HepG2 (cell line): ENCODE measurements around the gene PTGR2. TPM values are rescaled to one million over a fixed set of nuclear protein-coding genes. Genes with fewer than 3 reads are reported as not detected.

Experiments used
- ATAC-seq: fragments of 200-7000 bp; cut with Tn5 transposase; 3 replicates; pipeline ENCODE4 v1.9.1; 2020; ENCODE audit warnings: mild to moderate bottlenecking, moderate library complexity
- BruUV-seq: library from RNA; stranded (reverse); fragments of 400-500 nt; replicated peaks from 2 replicates; lab custom pipeline; 2021; lab: Mats Ljungman, UMichigan
- CTCF ChIA-PET: fragments of 300-600 bp; formaldehyde crosslinking; extraction: SDS; loops from one replicate; lab custom pipeline; 2021; ENCODE audit warnings: low total read pairs, inconsistent platforms, low intra/inter-chr PET ratio; lab: Yijun Ruan, JAX
- POLR2A ChIA-PET: fragments of 350-600 bp; sonication (Branson Sonifier 250); formaldehyde crosslinking; loops from one replicate; lab custom pipeline; 2020; ENCODE audit warnings: antibody characterized with exemption, inconsistent platforms; lab: Yijun Ruan, JAX
- DNase-seq: peaks from one replicate; pipeline ENCODE4 v3.0.0-alpha.2; 2015; ENCODE audit warnings: low spot score
- FAIRE-seq: peaks from 3 replicates; lab custom pipeline; 2011; peaks lifted over from hg19 to GRCh38; lab: Jason Lieb, UNC
- H2AFZ ChIP-seq: one replicate; pipeline ENCODE4 v1.6.1; 2011; ENCODE audit warnings: low read length, inconsistent platforms
- H3K27ac ChIP-seq: fragments of 300-600 bp; 3 replicates; pipeline ENCODE4 v1.8.0; 2011; ENCODE audit warnings: mixed run types, mild to moderate bottlenecking, mixed read lengths, low read length, inconsistent platforms; ENCODE audit not compliant: insufficient read depth; ENCODE audit errors: extremely low read length
- H3K27me3 ChIP-seq, 2 experiments: fragments of 200-600 bp in 1 of 2; 2 replicates in 1 of 2; 3 replicates in 1 of 2; pipeline versions ENCODE4 v1.6.0 to v1.8.0; 2011; ENCODE audit warnings: low read length in 2 of 2, mild to moderate bottlenecking in 2 of 2, moderate library complexity in 2 of 2, inconsistent platforms in 1 of 2; ENCODE audit not compliant: insufficient read depth in 2 of 2, control insufficient read depth in 1 of 2
- H3K36me3 ChIP-seq, 2 experiments: fragments of 200-600 bp in 1 of 2; replicated peaks in 1 of 2; 2 replicates in 1 of 2; 3 replicates in 1 of 2; pipeline versions ENCODE4 v1.5.1 to v1.8.0; 2011; ENCODE audit warnings: low read length in 2 of 2, inconsistent platforms in 1 of 2; ENCODE audit not compliant: insufficient read depth in 2 of 2, control insufficient read depth in 1 of 2
- H3K4me1 ChIP-seq: 2 replicates; pipeline ENCODE4 v1.5.1; 2012; ENCODE audit warnings: low read length, inconsistent platforms; ENCODE audit not compliant: insufficient read depth
- H3K4me2 ChIP-seq: 2 replicates; pipeline ENCODE4 v1.6.0; 2011; ENCODE audit warnings: low read depth, low read length, inconsistent platforms
- H3K4me3 ChIP-seq, 3 experiments: fragments of 200-600 bp in 1 of 3; sonication (generic), shearing (Covaris generic) in 1 of 3; replicated peaks in 1 of 3; 2 replicates each; pipeline ENCODE4 v1.5.1; 2011 to 2016; ENCODE audit warnings: low read length in 3 of 3, inconsistent platforms in 2 of 3, low read depth in 2 of 3, mild to moderate bottlenecking in 2 of 3, control low read depth in 1 of 3, mixed read lengths in 1 of 3; ENCODE audit not compliant: insufficient read depth in 1 of 3
- H3K79me2 ChIP-seq: one replicate; pipeline ENCODE4 v1.6.1; 2011; ENCODE audit warnings: low read length, inconsistent platforms; ENCODE audit not compliant: insufficient read depth
- H3K9ac ChIP-seq: 2 replicates; pipeline ENCODE4 v1.6.0; 2011; ENCODE audit warnings: mild to moderate bottlenecking, low read depth, low read length, inconsistent platforms; ENCODE audit not compliant: insufficient read depth
- H3K9me3 ChIP-seq: 2 replicates; pipeline ENCODE4 v1.5.1; 2012; ENCODE audit warnings: mild to moderate bottlenecking, low read length
- H4K20me1 ChIP-seq: 2 replicates; pipeline ENCODE4 v1.6.0; 2011; ENCODE audit warnings: inconsistent platforms, mild to moderate bottlenecking, low read length, moderate library complexity; ENCODE audit not compliant: insufficient read depth
- CHD2 ChIP-seq: IDR thresholded peaks from 2 replicates; pipeline ENCODE4 v1.6.1; 2011; ENCODE audit warnings: low read depth, low read length, improper control_type of control experiment
- FOXC1 ChIP-seq: sonication (generic); formaldehyde crosslinking; IDR thresholded peaks from 2 replicates; pipeline ENCODE4 v1.8.0; 2022; ENCODE audit warnings: mild to moderate bottlenecking, missing genetic modification reagents, borderline replicate concordance
- FOXO4 ChIP-seq: sonication (generic); formaldehyde crosslinking; conservative IDR thresholded peaks from 2 replicates; pipeline ENCODE4 v1.8.1; 2023; ENCODE audit warnings: missing genetic modification reagents
- GTF3A ChIP-seq: sonication (generic); formaldehyde crosslinking; conservative IDR thresholded peaks from 2 replicates; pipeline ENCODE4 v1.4.0; 2020; ENCODE audit warnings: mild to moderate bottlenecking, missing genetic modification reagents
- MED1 ChIP-seq: sonication (generic); formaldehyde crosslinking; IDR thresholded peaks from 2 replicates; pipeline ENCODE4 v1.4.0; 2020; ENCODE audit warnings: missing genetic modification reagents
- PBX2 ChIP-seq: IDR thresholded peaks from 2 replicates; pipeline ENCODE4 v1.6.1; 2016; ENCODE audit warnings: control low read depth
- PHF5A ChIP-seq: IDR thresholded peaks from one replicate; pipeline ENCODE4 v1.6.1; 2018; ENCODE audit warnings: low read depth, missing genetic modification reagents; ENCODE audit not compliant: unreplicated experiment
- PITX1 ChIP-seq: sonication (generic); formaldehyde crosslinking; IDR thresholded peaks from 2 replicates; pipeline ENCODE4 v1.5.1; 2020; ENCODE audit warnings: mild to moderate bottlenecking, missing genetic modification reagents
- POLR2A ChIP-seq, 2 experiments: IDR thresholded peaks; 2 replicates each; pipeline ENCODE4 v1.6.1; 2011; ENCODE audit warnings: low read depth in 2 of 2, low read length in 2 of 2, mild to moderate bottlenecking in 1 of 2, moderate library complexity in 1 of 2; ENCODE audit not compliant: insufficient read depth in 1 of 2
- REST ChIP-seq, 2 experiments: IDR thresholded peaks; 2 replicates each; pipeline ENCODE4 v1.6.1; 2011 to 2012; ENCODE audit warnings: low read length in 2 of 2, borderline replicate concordance in 1 of 2, low read depth in 1 of 2, mild to moderate bottlenecking in 1 of 2, moderate library complexity in 1 of 2
- ZNF10 ChIP-seq: sonication (generic); formaldehyde crosslinking; IDR thresholded peaks from 2 replicates; pipeline ENCODE4 v1.4.0; 2020; ENCODE audit warnings: mild to moderate bottlenecking, low read depth, missing genetic modification reagents, borderline replicate concordance
- ZNF138 ChIP-seq: sonication (generic); formaldehyde crosslinking; IDR thresholded peaks from 2 replicates; pipeline ENCODE4 v1.5.0; 2020; ENCODE audit warnings: mild to moderate bottlenecking, low read depth, missing genetic modification reagents
- ZNF18 ChIP-seq: sonication (generic); formaldehyde crosslinking; IDR thresholded peaks from 2 replicates; pipeline ENCODE4 v1.8.0; 2022; ENCODE audit warnings: mild to moderate bottlenecking, missing genetic modification reagents; ENCODE audit not compliant: insufficient replicate concordance
- ZNF34 ChIP-seq: sonication (generic); formaldehyde crosslinking; IDR thresholded peaks from 2 replicates; pipeline ENCODE4 v1.4.0; 2020; ENCODE audit warnings: mild to moderate bottlenecking, missing genetic modification reagents, borderline replicate concordance
- ZNF703 ChIP-seq: sonication (generic); formaldehyde crosslinking; IDR thresholded peaks from 2 replicates; pipeline ENCODE4 v1.5.1; 2020; ENCODE audit warnings: missing genetic modification reagents, mild to moderate bottlenecking, moderate library complexity, borderline replicate concordance
- WGBS: methylation state at CpG from one replicate; pipeline ENCODE4 v1.1.6; 2017; ENCODE audit warnings: low lambda C conversion rate; 5-methylcytosine and 5-hydroxymethylcytosine counted together
- in situ Hi-C: cut with HindIII; loops from 2 replicates; pipeline ENCODE4 v1.10.0; 2017; ENCODE audit warnings: low pct_unique_long_range_greater_than_20kb; ENCODE audit not compliant: extremely low pct_ligation_motif_present
- intact Hi-C: fragments of 100-400 bp; cut with micrococcal nuclease; formaldehyde crosslinking; loops from one replicate; pipeline ENCODE4 v1.10.0; 2022; ENCODE audit not compliant: unreplicated experiment
- polyA plus RNA-seq, 8 experiments: library from polyadenylated mRNA; depleted of rRNA in 3 of 8; stranded (reverse) in 7 of 8; unstranded in 1 of 8; fragments of >200 nt; fragmentation: Illumina TruSeq in 4 of 8; extraction: Trizol in 4 of 8; gene quantifications; 2 replicates each; pipeline versions ENCODE4 v1.2.1 to v1.2.3, GENCODE V29; 2011 to 2016; ENCODE audit warnings: low read depth in 4 of 8, missing spikeins in 1 of 8, mixed read lengths in 1 of 8; ENCODE audit not compliant: insufficient read depth in 1 of 8
- total RNA-seq, 5 experiments: library from RNA; depleted of rRNA; stranded (reverse); fragments of >200 nt; fragmentation: Illumina TruSeq; extraction: Trizol; gene quantifications; 2 replicates each; pipeline ENCODE4 v1.2.3, GENCODE V29; 2016; ENCODE audit warnings: low read depth in 1 of 5
- TF ChIP-seq, protein P1 (sequence below): sonication (generic); formaldehyde crosslinking; IDR thresholded peaks from 2 replicates; pipeline ENCODE4 v1.5.0; 2020; ENCODE audit warnings: missing genetic modification reagents

PTGR2 gene
- total and polyA plus RNA-seq, 2 of the 13 experiments (the other 11 are each of a cell fraction or from before 2014, with no cell fraction given): 3.0 to 4.3 TPM

DNA sequence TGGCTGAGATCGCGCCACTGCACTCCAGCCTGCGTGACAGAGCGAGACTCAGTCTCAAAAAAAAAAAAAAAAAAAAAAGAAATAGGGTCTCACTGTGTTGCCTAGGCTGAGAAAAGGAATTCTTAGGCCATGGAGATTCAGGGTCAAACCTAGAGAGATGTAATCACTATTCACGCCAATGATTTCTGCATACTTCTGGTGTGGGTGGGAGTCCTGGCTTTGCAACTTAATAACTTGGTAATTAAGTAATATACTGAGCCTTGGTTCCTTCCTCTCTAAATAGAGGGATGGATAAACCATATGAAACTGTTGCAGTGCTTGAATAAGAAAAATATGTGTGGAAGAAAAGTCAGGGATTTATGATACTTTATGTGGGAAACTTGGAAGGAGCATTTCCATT is 37.7 kb downstream of the PTGR2 start:
- Histone ChIP-seq H3K9me3 (no peaks in the 10 kb centered on the region), H3K27ac (no peak overlapping the region), H4K20me1 (0 out of 2 replicates have a peak, but pooled peaks cover 8% of the 10 kb centered on the region), H3K9ac (no peak overlapping the region), H3K4me3 (no peak overlapping the region), H3K79me2 (peaks cover 58% of the 10 kb centered on the region), H3K27me3 (no peaks in the 10 kb centered on the region), H2AFZ (no peak overlapping the region), H3K4me1 (peaks cover 35% of the 10 kb centered on the region), H3K36me3 (peaks cover 5 to 19% of the 10 kb centered on the region in 2 experiments; a peak in 4 of 5 replicates), H3K4me2 (no peak overlapping the region)
- no peak for DNase-seq
- intact Hi-C loops: loop anchor here (5.0 kb wide), 1 partner anchor 52 kb away; no protein-coding TSS in a partner anchor
- ATAC-seq: no peak
- FAIRE-seq: no peak
- TF ChIP-seq CHD2: no peak
- no peak for TF ChIP-seq POLR2A (IDR thresholded peaks at IDR 0.05; ENCODE audit: insufficient read depth in 1 of 2, low read depth in 2 of 2, low read length in 2 of 2)
- no peak for TF ChIP-seq PBX2
- TF ChIP-seq ZNF34: no peak
- no peak for TF ChIP-seq MED1 (CRISPR knock-in tag)
- TF ChIP-seq ZNF138 (CRISPR knock-in tag): no peak
- no peak for TF ChIP-seq GTF3A (CRISPR knock-in tag)
- no peak for TF ChIP-seq ZNF10
- TF ChIP-seq ZNF18 (CRISPR knock-in tag): no peak
- TF ChIP-seq REST (IDR thresholded peaks at IDR 0.05; ENCODE audit: borderline replicate concordance in 1 of 2, low read depth in 1 of 2, low read length in 2 of 2): no peak
- TF ChIP-seq PHF5A (CRISPR knock-in tag): no peak
- no peak for TF ChIP-seq FOXO4 (CRISPR knock-in tag)
- TF ChIP-seq, protein P1, sequence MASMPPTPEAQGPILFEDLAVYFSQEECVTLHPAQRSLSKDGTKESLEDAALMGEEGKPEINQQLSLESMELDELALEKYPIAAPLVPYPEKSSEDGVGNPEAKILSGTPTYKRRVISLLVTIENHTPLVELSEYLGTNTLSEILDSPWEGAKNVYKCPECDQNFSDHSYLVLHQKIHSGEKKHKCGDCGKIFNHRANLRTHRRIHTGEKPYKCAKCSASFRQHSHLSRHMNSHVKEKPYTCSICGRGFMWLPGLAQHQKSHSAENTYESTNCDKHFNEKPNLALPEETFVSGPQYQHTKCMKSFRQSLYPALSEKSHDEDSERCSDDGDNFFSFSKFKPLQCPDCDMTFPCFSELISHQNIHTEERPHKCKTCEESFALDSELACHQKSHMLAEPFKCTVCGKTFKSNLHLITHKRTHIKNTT (CRISPR knock-in tag): no peak
- TF ChIP-seq ZNF703 (CRISPR knock-in tag): no peak
- no peak for TF ChIP-seq FOXC1 (CRISPR knock-in tag)
- TF ChIP-seq PITX1 (CRISPR knock-in tag): no peak
- BruUV-seq: no TSS peak
- 96% methylated on average over 5 of the region's 5 CpGs for WGBS
- in situ Hi-C loops: no loop called here
- ChIA-PET CTCF (no interaction called here), POLR2A (no interaction called here)
